A673 (cell line): ENCODE data around the gene SIAH2. TPM values are rescaled to one million over a fixed set of nuclear protein-coding genes. Genes with fewer than 3 reads are reported as not detected.

Experiments used
- BruUV-seq: library from RNA; stranded (reverse); fragments of 400-500 nt; replicated peaks from 2 replicates; lab custom pipeline; 2021; lab: Mats Ljungman, UMichigan
- CTCF ChIA-PET: fragments of 300-600 bp; sonication (Branson Sonifier 250); formaldehyde crosslinking; loops from one replicate; lab custom pipeline; 2022; ENCODE audit warnings: antibody characterized with exemption; lab: Charles Lee
- POLR2A ChIA-PET: fragments of 300-600 bp; sonication (Branson Sonifier 250); formaldehyde crosslinking; loops from one replicate; lab custom pipeline; 2022; ENCODE audit warnings: antibody characterized with exemption; ENCODE audit not compliant: low non-redundant PET; lab: Charles Lee
- DNase-seq: peaks from one replicate; pipeline ENCODE4 v3.0.0-alpha.2; 2015; ENCODE audit warnings: low spot score
- H3K27ac ChIP-seq: fragments of 200-600 bp; sonication (generic); 2 replicates; pipeline ENCODE4 v1.5.1; 2016; ENCODE audit warnings: mixed run types, low read depth, mild to moderate bottlenecking, mixed read lengths, antibody characterized with exemption, low read length; ENCODE audit not compliant: poor library complexity, severe bottlenecking
- H3K27me3 ChIP-seq: fragments of 200-600 bp; sonication (generic); replicated peaks from 2 replicates; pipeline ENCODE4 v1.6.1; 2017; ENCODE audit warnings: mixed run types, low read depth, mild to moderate bottlenecking, mixed read lengths, antibody characterized with exemption, low read length; ENCODE audit not compliant: insufficient read depth, poor library complexity
- H3K36me3 ChIP-seq: fragments of 200-600 bp; sonication (generic); 2 replicates; pipeline ENCODE4 v1.6.1; 2016; ENCODE audit warnings: mixed run types, mild to moderate bottlenecking, mixed read lengths, antibody characterized with exemption, low read length; ENCODE audit not compliant: insufficient read depth, poor library complexity, severe bottlenecking
- H3K4me1 ChIP-seq: fragments of 200-600 bp; sonication (generic); 2 replicates; pipeline ENCODE4 v1.6.1; 2017; ENCODE audit warnings: mixed run types, mild to moderate bottlenecking, mixed read lengths, antibody characterized with exemption, low read length; ENCODE audit not compliant: insufficient read depth, poor library complexity, severe bottlenecking
- H3K4me3 ChIP-seq: fragments of 200-600 bp; sonication (generic); 2 replicates; pipeline ENCODE4 v1.5.1; 2016; ENCODE audit warnings: low read depth, mixed run types, mild to moderate bottlenecking, mixed read lengths, low read length; ENCODE audit not compliant: poor library complexity, severe bottlenecking
- H3K9me3 ChIP-seq: fragments of 200-600 bp; sonication (generic); 2 replicates; pipeline ENCODE4 v1.6.1; 2016; ENCODE audit warnings: mixed run types, low read depth, mild to moderate bottlenecking, mixed read lengths, antibody characterized with exemption, low read length; ENCODE audit not compliant: poor library complexity, severe bottlenecking
- CTCF ChIP-seq: fragments of 300-800, 200-600 bp; sonication (generic); conservative IDR thresholded peaks from 2 replicates; pipeline ENCODE4 v1.5.1; 2017; ENCODE audit warnings: low read depth, mild to moderate bottlenecking, antibody characterized with exemption, low read length, moderate library complexity, mixed read lengths
- EZH2 ChIP-seq: fragments of 200-600 bp; sonication (generic); IDR thresholded peaks from 2 replicates; pipeline ENCODE4 v1.6.1; 2017; ENCODE audit warnings: borderline replicate concordance, low read depth, mild to moderate bottlenecking, mixed read lengths, antibody characterized with exemption, low read length; ENCODE audit not compliant: poor library complexity, severe bottlenecking
- intact Hi-C: fragments of 100-400 bp; cut with micrococcal nuclease; formaldehyde crosslinking; loops from one replicate; pipeline ENCODE4 v1.10.0; 2022; ENCODE audit not compliant: unreplicated experiment
- total RNA-seq: library from RNA; stranded (reverse); gene quantifications from 2 replicates; pipeline ENCODE4 v1.2.3, GENCODE V29; 2021

SIAH2 gene
- total RNA-seq, 1 experiment from 2014 or later: 26.8 TPM

GRCh38 chr3:150763841-150764483, 993 bp upstream of the SIAH2 start:
- POLR2A ChIA-PET: no interaction called here
- CTCF ChIA-PET: interaction anchor here (0.5 to 1.0 kb wide), 2 partner anchors 42 to 60 kb away, joined by 3 to 4 read pairs; partner anchors contain the start of gene ERICH6
- DNase-seq: no peak
- Histone ChIP-seq H3K27ac (peak overlapping the region; percentile 87), H3K4me1 (peaks cover 22% of the 10 kb centered on the region), H3K27me3 (no peaks in the 10 kb centered on the region), H3K36me3 (peaks cover 6% of the 10 kb centered on the region), H3K4me3 (peak overlapping the region; percentile 98), H3K9me3 (no peaks in the 10 kb centered on the region)
- intact Hi-C loops: loop anchor here (5.0 kb wide), 2 partner anchors 42 to 217 kb away; partner anchors contain the start of genes EIF2A and SERP1
- BruUV-seq: TSS peak; percentile 92
- TF ChIP-seq EZH2 (no peak), CTCF (peak; percentile 36; the same call in 1 of the 2 replicates)

DNA sequence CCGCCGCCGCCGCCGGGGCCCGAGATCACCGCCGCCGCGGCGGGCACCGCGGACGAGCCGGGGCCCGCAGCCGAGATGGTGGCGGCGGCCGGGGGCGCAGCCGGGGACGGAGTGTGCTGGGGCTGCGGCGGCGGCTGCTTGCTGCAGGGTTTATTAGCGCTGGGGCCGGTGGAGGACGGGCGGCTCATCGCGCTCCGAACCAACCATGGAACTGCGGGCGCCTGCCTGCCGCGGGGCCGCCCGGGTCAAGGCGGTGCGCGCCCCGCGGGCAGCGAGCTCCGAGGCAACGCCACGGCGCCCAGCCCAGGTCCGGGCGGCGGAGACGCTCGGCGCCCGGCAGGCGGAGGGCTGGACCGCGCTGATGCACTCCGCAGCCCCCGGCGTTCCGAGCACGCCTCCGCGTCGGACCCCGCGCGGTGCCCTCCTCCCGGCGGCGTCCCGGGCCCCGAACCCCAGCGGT, 277 bp downstream of the SIAH2 start:
- H3K27ac ChIP-seq: peak overlapping the region; percentile 87
- no TSS peak for BruUV-seq
- intact Hi-C loops: loop anchor here (5.0 kb wide), 2 partner anchors 40 to 215 kb away; partner anchors contain the start of genes EIF2A and SERP1
- TF ChIP-seq EZH2 (no peak), CTCF (no peak)
- DNase-seq: no peak
- no peaks in the 10 kb centered on the region for H3K9me3 ChIP-seq
- peak overlapping the region; percentile 98 for H3K4me3 ChIP-seq
- H3K36me3 ChIP-seq: peaks cover 12% of the 10 kb centered on the region
- POLR2A ChIA-PET: interaction anchor here (0.6 kb wide), 2 partner anchors 29 to 471 kb away, joined by 5 to 7 read pairs; no protein-coding TSS in a partner anchor
- peaks cover 30% of the 10 kb centered on the region for H3K4me1 ChIP-seq
- no peaks in the 10 kb centered on the region for H3K27me3 ChIP-seq
- CTCF ChIA-PET: interaction anchor here (0.6 to 1.0 kb wide), 2 partner anchors 41 to 107 kb away, joined by 3 to 5 read pairs; no protein-coding TSS in a partner anchor

- ChIA-PET CTCF (no interaction called here), POLR2A (interaction anchor here (0.5 kb wide), 1 partner anchor 216 kb away, joined by 4 read pairs; no protein-coding TSS in a partner anchor)
- peak overlapping the region; percentile 87 for H3K27ac ChIP-seq
- peaks cover 12% of the 10 kb centered on the region for H3K36me3 ChIP-seq
- intact Hi-C loops: loop anchor here (5.0 kb wide), 2 partner anchors 40 to 215 kb away; partner anchors contain the start of genes EIF2A and SERP1
- H3K4me3 ChIP-seq: peak overlapping the region; percentile 98
- no peaks in the 10 kb centered on the region for H3K27me3 ChIP-seq
- no TSS peak for BruUV-seq
- peak; percentile 70 for DNase-seq
- peaks cover 35% of the 10 kb centered on the region for H3K4me1 ChIP-seq
- no peaks in the 10 kb centered on the region for H3K9me3 ChIP-seq
- TF ChIP-seq EZH2: no peak
Measured at GRCh38 chr3:150761831-150762661, 923 bp downstream of the SIAH2 start.
